CD4-positive, alpha-beta T cell treated with Interleukin-6 for 4 hours (primary cell): ENCODE results near the gene FAM149B1.

Experiments used
- DNase-seq: peaks from one replicate; pipeline ENCODE4 v3.0.0-alpha.2; 2020; ENCODE audit warnings: mixed read lengths

The FAM149B1 gene

GRCh38 chr10:73293461-73293860, 125.5 kb downstream of the FAM149B1 start:
- DNase-seq = no peak
